ENCODE measurements around the gene GALNT5. TPM values are rescaled to one million over a fixed set of nuclear protein-coding genes. Genes with fewer than 3 reads are reported as not detected.
"Not testable (repeated sequence)": the region's sequence is repeated elsewhere in the genome, so short reads cannot be mapped to it uniquely, and the experiment has no call there.

Gene GALNT5
- total RNA-seq, 2 experiments from 2014 or later, result not detected

GRCh38 chr2:157259386-157259785 lies 1.9 kb downstream of the GALNT5 start:
- DNase-seq (no peak), ATAC-seq (no peak)
- CTCF ChIA-PET, result no interaction called here
- H3K27ac Mint-ChIP-seq, result no peak overlapping the region
- H3K27me3 Mint-ChIP-seq, result no peaks in the 10 kb centered on the region
- no peak overlapping the region for H3K4me3 Mint-ChIP-seq
- peaks cover 3% of the 10 kb centered on the region for H3K36me3 Mint-ChIP-seq
- no peaks in the 10 kb centered on the region for H3K9me3 Mint-ChIP-seq (ENCODE audit: low read depth)
- peaks cover 33% of the 10 kb centered on the region for H3K4me1 Mint-ChIP-seq

- H3K27me3 Mint-ChIP-seq, result no peaks in the 10 kb centered on the region
- H3K9me3 Mint-ChIP-seq (ENCODE audit: low read depth), result no peaks in the 10 kb centered on the region
- peaks cover 3% of the 10 kb centered on the region for H3K36me3 Mint-ChIP-seq
- DNase-seq (no peak), ATAC-seq (no peak)
- CTCF ChIA-PET, result no interaction called here
- peaks cover 33% of the 10 kb centered on the region for H3K4me1 Mint-ChIP-seq
- H3K27ac Mint-ChIP-seq, result no peak overlapping the region
- H3K4me3 Mint-ChIP-seq, result no peak overlapping the region
These were observed 2.5 kb downstream of the GALNT5 start for GRCh38 chr2:157259960-157260359.

- peaks cover 3% of the 10 kb centered on the region for H3K36me3 Mint-ChIP-seq
- H3K4me1 Mint-ChIP-seq, result peaks cover 31% of the 10 kb centered on the region
- CTCF ChIA-PET, result interaction anchor here (0.9 to 1.3 kb wide), 2 partner anchors 41 to 369 kb away, joined by 3 read pairs; no protein-coding TSS in a partner anchor
- no peak overlapping the region for H3K4me3 Mint-ChIP-seq
- no peaks in the 10 kb centered on the region for H3K27me3 Mint-ChIP-seq
- no peaks in the 10 kb centered on the region for H3K9me3 Mint-ChIP-seq (ENCODE audit: low read depth)
- H3K27ac Mint-ChIP-seq, result no peak overlapping the region
- ATAC-seq (no peak), DNase-seq (no peak)
These were observed 3.2 kb downstream of the GALNT5 start for GRCh38 chr2:157260533-157261198.

- Mint-ChIP-seq H3K36me3 (peaks cover 3% of the 10 kb centered on the region), H3K27ac (peak overlapping the region; percentile 6), H3K4me3 (no peak overlapping the region), H3K27me3 (no peaks in the 10 kb centered on the region), H3K9me3 (ENCODE audit: low read depth) (no peaks in the 10 kb centered on the region), H3K4me1 (peaks cover 26% of the 10 kb centered on the region)
- CTCF ChIA-PET, result interaction anchor here (0.9 to 1.8 kb wide), 3 partner anchors 41 to 368 kb away, joined by 3 to 7 read pairs (median 3); no protein-coding TSS in a partner anchor
- ATAC-seq, result peak; percentile 71
- peak; percentile 50 for DNase-seq
These were observed 3.8 kb downstream of the GALNT5 start for GRCh38 chr2:157261199-157261782.

GRCh38 chr2:157262248-157262647 lies 4.7 kb downstream of the GALNT5 start:
- Mint-ChIP-seq H3K27me3 (no peaks in the 10 kb centered on the region), H3K27ac (no peak overlapping the region), H3K9me3 (ENCODE audit: low read depth) (no peaks in the 10 kb centered on the region), H3K4me1 (peaks cover 24% of the 10 kb centered on the region), H3K36me3 (peaks cover 2% of the 10 kb centered on the region), H3K4me3 (no peak overlapping the region)
- DNase-seq (no peak), ATAC-seq (no peak)
- CTCF ChIA-PET, result interaction anchor here (1.8 kb wide), 1 partner anchor 65 kb away, joined by 7 read pairs; no protein-coding TSS in a partner anchor

- CTCF ChIA-PET, result no interaction called here
- no peak overlapping the region for H3K27ac Mint-ChIP-seq
- H3K36me3 Mint-ChIP-seq, result no peaks in the 10 kb centered on the region
- H3K27me3 Mint-ChIP-seq, result no peaks in the 10 kb centered on the region
- ATAC-seq (no peak), DNase-seq (no peak)
- peaks cover 24% of the 10 kb centered on the region for H3K4me1 Mint-ChIP-seq
- H3K9me3 Mint-ChIP-seq (ENCODE audit: low read depth), result no peaks in the 10 kb centered on the region
- no peak overlapping the region for H3K4me3 Mint-ChIP-seq
These were observed 6.6 kb downstream of the GALNT5 start for GRCh38 chr2:157264099-157264498.

GRCh38 chr2:157265825-157266224 lies 8.3 kb downstream of the GALNT5 start:
- Mint-ChIP-seq H3K27me3 (no peaks in the 10 kb centered on the region), H3K9me3 (ENCODE audit: low read depth) (no peaks in the 10 kb centered on the region)
- CTCF ChIA-PET, result no interaction called here

GRCh38 chr2:157267476-157267875 lies 10.0 kb downstream of the GALNT5 start:
- Mint-ChIP-seq H3K4me3 (no peak overlapping the region), H3K27ac (no peak overlapping the region), H3K27me3 (no peaks in the 10 kb centered on the region), H3K4me1 (peaks cover 26% of the 10 kb centered on the region), H3K36me3 (no peaks in the 10 kb centered on the region), H3K9me3 (ENCODE audit: low read depth) (no peaks in the 10 kb centered on the region)
- ATAC-seq (peak; percentile 20), DNase-seq (no peak)
- CTCF ChIA-PET, result no interaction called here

More at GRCh38 chr2:157265825-157266224, 8.3 kb downstream of the GALNT5 start:
- Mint-ChIP-seq H3K27ac (no peak overlapping the region), H3K4me3 (no peak overlapping the region), H3K36me3 (no peaks in the 10 kb centered on the region), H3K4me1 (peaks cover 22% of the 10 kb centered on the region)
- DNase-seq (no peak), ATAC-seq (no peak)

GRCh38 chr2:157269060-157269459 lies 11.6 kb downstream of the GALNT5 start:
- DNase-seq, result no peak
- no peak overlapping the region for H3K4me3 Mint-ChIP-seq
- peaks cover 22% of the 10 kb centered on the region for H3K4me1 Mint-ChIP-seq
- no peak for ATAC-seq
- no peaks in the 10 kb centered on the region for H3K36me3 Mint-ChIP-seq
- no peak overlapping the region for H3K27ac Mint-ChIP-seq
- CTCF ChIA-PET, result no interaction called here
- H3K9me3 Mint-ChIP-seq (ENCODE audit: low read depth), result no peaks in the 10 kb centered on the region
- H3K27me3 Mint-ChIP-seq, result no peaks in the 10 kb centered on the region

GRCh38 chr2:157269922-157270321 lies 12.4 kb downstream of the GALNT5 start:
- Mint-ChIP-seq H3K27me3 (no peaks in the 10 kb centered on the region), H3K4me1 (peaks cover 22% of the 10 kb centered on the region), H3K36me3 (no peaks in the 10 kb centered on the region), H3K9me3 (ENCODE audit: low read depth) (no peaks in the 10 kb centered on the region), H3K4me3 (no peak overlapping the region), H3K27ac (no peak overlapping the region)
- CTCF ChIA-PET, result no interaction called here
- ATAC-seq (no peak), DNase-seq (no peak)

- CTCF ChIA-PET, result interaction anchor here (0.7 to 1.6 kb wide), 3 partner anchors 10 to 776 kb away, joined by 3 read pairs; no protein-coding TSS in a partner anchor
- Mint-ChIP-seq H3K4me3 (no peak overlapping the region), H3K27me3 (peaks cover 2% of the 10 kb centered on the region), H3K36me3 (no peaks in the 10 kb centered on the region), H3K9me3 (ENCODE audit: low read depth) (no peaks in the 10 kb centered on the region), H3K27ac (peak overlapping the region; percentile 1), H3K4me1 (peaks cover 22% of the 10 kb centered on the region)
- ATAC-seq, result peak; percentile 45
- DNase-seq, result no peak
These were observed 14.2 kb downstream of the GALNT5 start for GRCh38 chr2:157271590-157272203.

- CTCF ChIA-PET, result interaction anchor here (1.6 kb wide), 1 partner anchor 23 kb away, joined by 3 read pairs; no protein-coding TSS in a partner anchor
- H3K4me1 Mint-ChIP-seq; H3K4me3 Mint-ChIP-seq; DNase-seq; H3K36me3 Mint-ChIP-seq; H3K27ac Mint-ChIP-seq; ATAC-seq; H3K9me3 Mint-ChIP-seq (ENCODE audit: low read depth): not testable (repeated sequence)
- peaks cover 17% of the 10 kb centered on the region for H3K27me3 Mint-ChIP-seq
These were observed 21.8 kb downstream of the GALNT5 start for GRCh38 chr2:157279311-157279710.

GRCh38 chr2:157281316-157281715 lies 23.8 kb downstream of the GALNT5 start:
- Mint-ChIP-seq H3K27ac (no peak overlapping the region), H3K9me3 (ENCODE audit: low read depth) (no peaks in the 10 kb centered on the region), H3K4me1 (no peaks in the 10 kb centered on the region), H3K27me3 (peaks cover 17% of the 10 kb centered on the region), H3K36me3 (no peaks in the 10 kb centered on the region), H3K4me3 (no peak overlapping the region)
- ATAC-seq, result no peak
- no peak for DNase-seq
- CTCF ChIA-PET, result interaction anchor here (1.3 kb wide), 1 partner anchor 21 kb away, joined by 6 read pairs; no protein-coding TSS in a partner anchor

Data from activated CD8-positive, alpha-beta memory T cell treated with anti-CD3 and anti-CD28 coated beads, Interleukin-2, amount 10 ng/mL, durations not matched to agents 7 days and 5 days (primary cell).